ENCODE measurements around the gene GPR137.

GRCh38 chr11:64261556-64262080 lies 24.0 kb upstream of the GPR137 start:
- TF ChIP-seq POLR2A (IDR thresholded peaks at IDR 0.05; ENCODE audit: low read length): no peak
- no peak for TF ChIP-seq ESRRA (IDR thresholded peaks at IDR 0.05; ENCODE audit: borderline replicate concordance, low read length)

All from A549 (cell line).